CD4-positive, alpha-beta T cell treated with Interleukin-12 subunit alpha and Interleukin-12 subunit beta, for 1 hour (primary cell): ENCODE data around the gene PRR29.
A peak's percentile ranks its signal among the peaks of the same experiment; 100 is the strongest.

Experiments used
- DNase-seq: peaks from one replicate; pipeline ENCODE4 v3.0.0-alpha.2; 2020

Gene PRR29

GRCh38 chr17:63998050-63998720 lies at the start of gene PRR29:
TSS of gene PRR29 (plus strand) at chr17:63998351. CDS start at chr17:63998365, 14 bp downstream.
- peak; percentile 80 for DNase-seq

- DNase-seq = no peak
Observed at GRCh38 chr17:63948521-63948920, 49.6 kb upstream of the PRR29 start.

GRCh38 chr17:63949576-63950250 lies 48.4 kb upstream of the PRR29 start:
- DNase-seq = no peak

- DNase-seq = peak; percentile 52
Observed at GRCh38 chr17:63950940-63951907, 46.9 kb upstream of the PRR29 start.

GRCh38 chr17:63954402-63955063 lies 43.6 kb upstream of the PRR29 start:
- DNase-seq = peak; percentile 48

GRCh38 chr17:63955232-63955631 lies 42.9 kb upstream of the PRR29 start:
- DNase-seq = no peak

GRCh38 chr17:63955791-63956190 lies 42.4 kb upstream of the PRR29 start:
- DNase-seq = no peak

GRCh38 chr17:63956296-63956920 lies 41.7 kb upstream of the PRR29 start:
- no peak for DNase-seq

GRCh38 chr17:63960006-63960405 lies 38.1 kb upstream of the PRR29 start:
- no peak for DNase-seq

GRCh38 chr17:63960430-63960829 lies 37.7 kb upstream of the PRR29 start:
- no peak for DNase-seq

- DNase-seq = peak; percentile 56
Observed at GRCh38 chr17:63961355-63962212, 36.6 kb upstream of the PRR29 start.

- DNase-seq = no peak
Observed at GRCh38 chr17:63962298-63962744, 35.8 kb upstream of the PRR29 start.

- no peak for DNase-seq
Observed at GRCh38 chr17:63963123-63963522, 35.0 kb upstream of the PRR29 start.

GRCh38 chr17:63966646-63967264 lies 31.4 kb upstream of the PRR29 start:
- peak; percentile 27 for DNase-seq

- no peak for DNase-seq
Observed at GRCh38 chr17:63967953-63968352, 30.2 kb upstream of the PRR29 start.

- DNase-seq = no peak
Observed at GRCh38 chr17:63969278-63969677, 28.9 kb upstream of the PRR29 start.

GRCh38 chr17:63972796-63973195 lies 25.4 kb upstream of the PRR29 start, which contains the start of gene SCN4A:
TSS of gene SCN4A (minus strand) at chr17:63972918. CDS start at chr17:63972841, 77 bp downstream.
- no peak for DNase-seq

GRCh38 chr17:63973247-63973646 lies 24.9 kb upstream of the PRR29 start:
- DNase-seq = no peak

GRCh38 chr17:63973930-63974593 lies 24.1 kb upstream of the PRR29 start:
- no peak for DNase-seq

- DNase-seq = no peak
Observed at GRCh38 chr17:63974594-63975192, 23.5 kb upstream of the PRR29 start.
